PC-3 (cell line): ENCODE data around the gene STX16. TPM values are rescaled to one million over a fixed set of nuclear protein-coding genes. Genes with fewer than 3 reads are reported as not detected.

Experiments used
- ATAC-seq: fragments of 200-7000 bp; cut with Tn5 transposase; 2 replicates; pipeline ENCODE4 v1.9.1; 2020; ENCODE audit warnings: mild to moderate bottlenecking, moderate library complexity
- BruUV-seq: library from RNA; stranded (reverse); fragments of 400-500 nt; replicated peaks from 2 replicates; lab custom pipeline; 2021; lab: Mats Ljungman, UMichigan
- CTCF ChIA-PET: fragments of 300-600 bp; sonication (Branson Sonifier 250); formaldehyde crosslinking; loops from one replicate; lab custom pipeline; 2022; ENCODE audit warnings: antibody characterized with exemption; lab: Charles Lee
- POLR2A ChIA-PET: fragments of 300-600 bp; sonication (Branson Sonifier 250); formaldehyde crosslinking; loops from one replicate; lab custom pipeline; 2022; ENCODE audit warnings: antibody characterized with exemption; ENCODE audit not compliant: unreplicated experiment; lab: Charles Lee
- DNase-seq: peaks from one replicate; pipeline ENCODE4 v3.0.0-alpha.2; 2015
- H2AFZ ChIP-seq: fragments of 300-600 bp; sonication (generic); 2 replicates; pipeline ENCODE4 v1.6.0; 2016; ENCODE audit warnings: antibody characterized with exemption, low read length
- H3F3A ChIP-seq: fragments of 300-600 bp; sonication (generic); one replicate; pipeline ENCODE4 v1.6.0; 2017; ENCODE audit warnings: antibody characterized with exemption, low read length, control low read depth, mild to moderate bottlenecking; ENCODE audit not compliant: unreplicated experiment
- H3K27ac ChIP-seq: fragments of 300-600 bp; sonication (generic); 2 replicates; pipeline ENCODE4 v1.5.1; 2016; ENCODE audit warnings: mild to moderate bottlenecking, low read length
- H3K27me3 ChIP-seq: fragments of 300-600 bp; sonication (generic); 2 replicates; pipeline ENCODE4 v1.6.1; 2016; ENCODE audit warnings: low read length, mixed read lengths
- H3K36me3 ChIP-seq: fragments of 300-600 bp; sonication (generic); 2 replicates; pipeline ENCODE4 v1.6.1; 2016; ENCODE audit warnings: low read depth, mixed run types, low read length, mixed read lengths
- H3K4me1 ChIP-seq: fragments of 300-600 bp; sonication (generic); 2 replicates; pipeline ENCODE4 v1.5.1; 2016; ENCODE audit warnings: low read length; ENCODE audit not compliant: insufficient read depth
- H3K4me2 ChIP-seq: fragments of 300-600 bp; sonication (generic); 2 replicates; pipeline ENCODE4 v1.6.0; 2016; ENCODE audit warnings: low read length
- H3K4me3 ChIP-seq: fragments of 300-600 bp; sonication (generic); 2 replicates; pipeline ENCODE4 v1.5.1; 2016; ENCODE audit warnings: mild to moderate bottlenecking, low read length, mixed read lengths
- H3K79me2 ChIP-seq: fragments of 300-600 bp; sonication (generic); 2 replicates; pipeline ENCODE4 v1.6.1; 2017; ENCODE audit warnings: low read length, mixed read lengths
- H3K9ac ChIP-seq: fragments of 300-600 bp; sonication (generic); 2 replicates; pipeline ENCODE4 v1.6.0; 2016; ENCODE audit warnings: mild to moderate bottlenecking, low read length
- H3K9me2 ChIP-seq: fragments of 300-600 bp; sonication (generic); replicated peaks from 2 replicates; pipeline ENCODE4 v1.6.1; 2016; ENCODE audit warnings: mixed run types, low read length, mixed read lengths
- H3K9me3 ChIP-seq: fragments of 300-600 bp; sonication (generic); 2 replicates; pipeline ENCODE4 v1.6.1; 2016; ENCODE audit warnings: low read length, mixed read lengths
- H4K20me1 ChIP-seq: fragments of 300-600 bp; sonication (generic); 2 replicates; pipeline ENCODE4 v1.6.1; 2016; ENCODE audit warnings: low read length, mixed read lengths
- CTCF ChIP-seq: fragments of 300-600 bp; sonication (generic); conservative IDR thresholded peaks from 2 replicates; pipeline ENCODE4 v1.5.1; 2017; ENCODE audit warnings: antibody characterized with exemption, low read depth, mild to moderate bottlenecking, low read length
- EZH2 ChIP-seq: fragments of 300-600 bp; sonication (generic); IDR thresholded peaks from one replicate; pipeline ENCODE4 v1.6.1; 2017; ENCODE audit warnings: antibody characterized with exemption, mild to moderate bottlenecking, low read length; ENCODE audit not compliant: unreplicated experiment
- EZH2phosphoT487 ChIP-seq: fragments of 300-600 bp; sonication (generic); IDR thresholded peaks from 2 replicates; pipeline ENCODE4 v1.6.1; 2018; ENCODE audit warnings: mild to moderate bottlenecking, antibody characterized with exemption, low read length, borderline replicate concordance
- intact Hi-C: fragments of 100-400 bp; cut with micrococcal nuclease; formaldehyde crosslinking; loops from 2 replicates; pipeline ENCODE4 v1.9.0; 2023
- total RNA-seq: library from RNA; depleted of rRNA; stranded (reverse); fragments of >200 nt; gene quantifications from 2 replicates; pipeline ENCODE4 v1.2.3, GENCODE V29; 2014

Gene STX16
- total RNA-seq, 1 experiment from 2014 or later: 44.2 TPM

GRCh38 chr20:58614984-58615760 lies 35.9 kb upstream of the STX16 start:
- peak; percentile 46 for DNase-seq
- Histone ChIP-seq H3K9me2 (no peaks in the 10 kb centered on the region), H3K27ac (no peak overlapping the region), H3K9ac (no peak overlapping the region), H3K4me2 (no peak overlapping the region), H2AFZ (no peak overlapping the region), H3K36me3 (no peaks in the 10 kb centered on the region), H4K20me1 (no peaks in the 10 kb centered on the region), H3K4me1 (peaks cover 32% of the 10 kb centered on the region), H3K79me2 (no peaks in the 10 kb centered on the region), H3K27me3 (no peaks in the 10 kb centered on the region), H3K9me3 (no peaks in the 10 kb centered on the region), H3K4me3 (no peak overlapping the region), H3F3A (no peaks in the 10 kb centered on the region)
- ATAC-seq: peak; percentile 35
- POLR2A ChIA-PET: no interaction called here
- intact Hi-C loops: no loop called here
- CTCF ChIA-PET: interaction anchor here (0.5 kb wide), 1 partner anchor 43 kb away, joined by 5 read pairs; no protein-coding TSS in a partner anchor
- BruUV-seq: no TSS peak
- TF ChIP-seq EZH2phosphoT487: no peak
- TF ChIP-seq EZH2: no peak
- no peak for TF ChIP-seq CTCF

GRCh38 chr20:58616411-58616810 lies 34.7 kb upstream of the STX16 start:
- Histone ChIP-seq H3K9me2 (no peaks in the 10 kb centered on the region), H3K9ac (no peak overlapping the region), H3F3A (no peaks in the 10 kb centered on the region), H3K4me3 (no peak overlapping the region), H3K79me2 (no peaks in the 10 kb centered on the region), H3K36me3 (no peaks in the 10 kb centered on the region), H3K4me2 (no peak overlapping the region), H3K27me3 (no peaks in the 10 kb centered on the region), H2AFZ (no peak overlapping the region), H3K4me1 (peaks cover 20% of the 10 kb centered on the region), H3K9me3 (no peaks in the 10 kb centered on the region), H4K20me1 (no peaks in the 10 kb centered on the region), H3K27ac (no peak overlapping the region)
- TF ChIP-seq EZH2phosphoT487 (no peak), EZH2 (no peak), CTCF (no peak)
- no peak for DNase-seq
- ChIA-PET POLR2A (no interaction called here), CTCF (no interaction called here)
- BruUV-seq: no TSS peak
- ATAC-seq: no peak
- intact Hi-C loops: no loop called here

GRCh38 chr20:58617158-58617557 lies 33.9 kb upstream of the STX16 start:
- no peak overlapping the region for H3K27ac ChIP-seq
- H3K4me1 ChIP-seq: peaks cover 14% of the 10 kb centered on the region; the same call in 1 of the 2 replicates
- CTCF ChIA-PET: no interaction called here
- TF ChIP-seq EZH2phosphoT487: no peak
- TF ChIP-seq EZH2: no peak
- no peak for TF ChIP-seq CTCF
- no peaks in the 10 kb centered on the region for H3K9me2 ChIP-seq
- H3F3A ChIP-seq: no peaks in the 10 kb centered on the region
- H3K9me3 ChIP-seq: no peaks in the 10 kb centered on the region
- no peak overlapping the region for H3K4me3 ChIP-seq
- DNase-seq (no peak), ATAC-seq (no peak)
- no peaks in the 10 kb centered on the region for H3K36me3 ChIP-seq
- no peak overlapping the region for H3K4me2 ChIP-seq
- intact Hi-C loops: no loop called here
- H4K20me1 ChIP-seq: no peaks in the 10 kb centered on the region
- H3K79me2 ChIP-seq: no peaks in the 10 kb centered on the region
- no TSS peak for BruUV-seq
- H3K27me3 ChIP-seq: no peaks in the 10 kb centered on the region
- POLR2A ChIA-PET: no interaction called here
- no peak overlapping the region for H3K9ac ChIP-seq
- H2AFZ ChIP-seq: no peak overlapping the region
